Measurements from ENCODE around the gene ATP2C1. TPM values are rescaled to one million over a fixed set of nuclear protein-coding genes. Genes with fewer than 3 reads are reported as not detected.
A peak's percentile ranks its signal among the peaks of the same experiment; 100 is the strongest.
"Not testable (repeated sequence)": the region's sequence is repeated elsewhere in the genome, so short reads cannot be mapped to it uniquely, and the experiment has no call there.

The ATP2C1 gene
- total RNA-seq, 3 donors from 2014 or later, result 54.9 to 61.6 (median 56.9) TPM

- H3K4me1 ChIP-seq (ENCODE audit: low read depth), result no peaks in the 10 kb centered on the region
- H3K36me3 ChIP-seq (ENCODE audit: low read depth), result no peaks in the 10 kb centered on the region
- ATAC-seq, result no peak
- H3K9me3 ChIP-seq, result no peaks in the 10 kb centered on the region
- DNase-seq, result no peak
- intact Hi-C loops (cut with DNase I, micrococcal nuclease), result no loop called here
- no peak overlapping the region for H3K4me3 ChIP-seq
- no peak for TF ChIP-seq CTCF (IDR thresholded peaks at IDR 0.05)
Observed at GRCh38 chr3:131036200-131036816, 142.4 kb downstream of the ATP2C1 start.

- Histone ChIP-seq H3K4me3 (no peak overlapping the region), H3K9me3 (no peaks in the 10 kb centered on the region), H3K4me1 (ENCODE audit: low read depth) (no peaks in the 10 kb centered on the region), H3K36me3 (ENCODE audit: low read depth) (no peaks in the 10 kb centered on the region)
- DNase-seq (no peak), ATAC-seq (no peak)
- TF ChIP-seq CTCF (IDR thresholded peaks at IDR 0.05), result no peak
- intact Hi-C loops (cut with DNase I, micrococcal nuclease), result no loop called here
Observed at GRCh38 chr3:131036986-131037385, 143.1 kb downstream of the ATP2C1 start.

GRCh38 chr3:131038326-131038725, 144.4 kb downstream of the ATP2C1 start:
- H3K9me3 ChIP-seq, result no peaks in the 10 kb centered on the region

GRCh38 chr3:131042271-131042985, 148.5 kb downstream of the ATP2C1 start:
- H3K36me3 ChIP-seq (ENCODE audit: low read depth); intact Hi-C loops (cut with DNase I, micrococcal nuclease); H3K4me3 ChIP-seq; H3K4me1 ChIP-seq (ENCODE audit: low read depth); H3K9me3 ChIP-seq; ATAC-seq: not testable (repeated sequence)
- peak in 1 of 3 donors; percentile 10 for DNase-seq

More at GRCh38 chr3:131038326-131038725, 144.4 kb downstream of the ATP2C1 start:
- Histone ChIP-seq H3K4me1 (ENCODE audit: low read depth) (no peaks in the 10 kb centered on the region), H3K36me3 (ENCODE audit: low read depth) (no peaks in the 10 kb centered on the region), H3K4me3 (no peak overlapping the region)
- DNase-seq (no peak), ATAC-seq (no peak)
- intact Hi-C loops (cut with DNase I, micrococcal nuclease), result no loop called here
- no peak for TF ChIP-seq CTCF (IDR thresholded peaks at IDR 0.05)

- intact Hi-C loops (cut with DNase I, micrococcal nuclease), result no loop called here
- no peak overlapping the region for H3K4me3 ChIP-seq
- H3K9me3 ChIP-seq, result peaks cover 2% of the 10 kb centered on the region
- H3K36me3 ChIP-seq (ENCODE audit: low read depth), result no peaks in the 10 kb centered on the region
- no peak for TF ChIP-seq CTCF (IDR thresholded peaks at IDR 0.05)
- no peaks in the 10 kb centered on the region for H3K4me1 ChIP-seq (ENCODE audit: low read depth)
- no peak for ATAC-seq
- DNase-seq, result no peak
Observed at GRCh38 chr3:131047582-131047981, 153.7 kb downstream of the ATP2C1 start.

GRCh38 chr3:131048030-131048429, 154.1 kb downstream of the ATP2C1 start:
- no peak for TF ChIP-seq CTCF (IDR thresholded peaks at IDR 0.05)
- intact Hi-C loops (cut with DNase I, micrococcal nuclease), result no loop called here
- H3K36me3 ChIP-seq (ENCODE audit: low read depth), result no peaks in the 10 kb centered on the region

More at GRCh38 chr3:131048030-131048429, 154.1 kb downstream of the ATP2C1 start:
- Histone ChIP-seq H3K9me3 (peaks cover 2% of the 10 kb centered on the region), H3K4me3 (no peak overlapping the region), H3K4me1 (ENCODE audit: low read depth) (no peaks in the 10 kb centered on the region)
- DNase-seq (no peak), ATAC-seq (no peak)
